CD8-positive, alpha-beta memory T cell (primary cell): ENCODE results near the gene MTA2. TPM values are rescaled to one million over a fixed set of nuclear protein-coding genes. Genes with fewer than 3 reads are reported as not detected.

Source experiments
- CTCF ChIA-PET: fragments of 350-600 bp; sonication (Branson Sonifier 250); formaldehyde crosslinking; loops from one replicate; lab custom pipeline; 2021; ENCODE audit warnings: antibody characterized with exemption; lab: Charles Lee
- POLR2A ChIA-PET: fragments of 350-600 bp; sonication (Branson Sonifier 250); formaldehyde crosslinking; loops from one replicate; lab custom pipeline; 2021; ENCODE audit warnings: antibody characterized with exemption; lab: Charles Lee
- DNase-seq, 5 donors: peaks; one replicate each; pipeline versions ENCODE4 v3.0.0 to v3.0.0-alpha.2; 2020 to 2022; ENCODE audit warnings: mixed read lengths in 1 of 5
- H3K27ac ChIP-seq: one replicate; pipeline ENCODE4 v1.7.0; 2013; ENCODE audit warnings: low read depth, mild to moderate bottlenecking, low read length, moderate library complexity
- H3K27me3 ChIP-seq: 2 replicates; pipeline ENCODE4 v1.7.0; 2013; ENCODE audit warnings: low read length, mild to moderate bottlenecking; ENCODE audit not compliant: insufficient read depth, poor library complexity, severe bottlenecking
- H3K36me3 ChIP-seq: 2 replicates; pipeline ENCODE4 v1.7.0; 2013; ENCODE audit warnings: mild to moderate bottlenecking, low read length, moderate library complexity; ENCODE audit not compliant: insufficient read depth
- H3K4me1 ChIP-seq: 2 replicates; pipeline ENCODE4 v1.7.0; 2013; ENCODE audit warnings: mild to moderate bottlenecking, low read length, moderate library complexity; ENCODE audit not compliant: insufficient read depth
- H3K4me3 ChIP-seq: 2 replicates; pipeline ENCODE4 v1.7.0; 2013; ENCODE audit warnings: mild to moderate bottlenecking, low read length
- H3K9me3 ChIP-seq: 2 replicates; pipeline ENCODE4 v1.7.0; 2013; ENCODE audit warnings: mild to moderate bottlenecking, low read length
- H3K27ac Mint-ChIP-seq, 8 donors: one replicate each; pipeline ENCODE4 v1.8.0; 2020 to 2021; ENCODE audit warnings: mixed read lengths in 8 of 8, mild to moderate bottlenecking in 6 of 8, inconsistent platforms in 3 of 8, moderate library complexity in 3 of 8
- H3K27me3 Mint-ChIP-seq, 2 donors: one replicate each; pipeline ENCODE4 v1.8.0; 2020 to 2021; ENCODE audit warnings: mixed read lengths in 2 of 2, mild to moderate bottlenecking in 1 of 2, moderate library complexity in 1 of 2
- H3K36me3 Mint-ChIP-seq, 3 donors: one replicate each; pipeline ENCODE4 v1.8.0; 2020 to 2021; ENCODE audit warnings: mixed read lengths in 3 of 3, inconsistent platforms in 1 of 3, mild to moderate bottlenecking in 1 of 3
- H3K4me1 Mint-ChIP-seq, 3 donors: one replicate each; pipeline ENCODE4 v1.8.0; 2020 to 2021; ENCODE audit warnings: mixed read lengths in 3 of 3, inconsistent platforms in 1 of 3, mild to moderate bottlenecking in 1 of 3
- H3K4me3 Mint-ChIP-seq, 7 donors: one replicate each; pipeline ENCODE4 v1.8.0; 2020 to 2021; ENCODE audit warnings: mixed read lengths in 7 of 7, mild to moderate bottlenecking in 6 of 7, moderate library complexity in 4 of 7, inconsistent platforms in 2 of 7
- H3K9me3 Mint-ChIP-seq, 5 donors: one replicate each; pipeline ENCODE4 v1.8.0; 2020 to 2022; ENCODE audit warnings: mixed read lengths in 5 of 5, mild to moderate bottlenecking in 3 of 5, moderate library complexity in 2 of 5, inconsistent platforms in 1 of 5
- polyA plus RNA-seq: library from polyadenylated mRNA; unstranded; fragments of 300-500 nt; fragmentation: Illumina TruSeq; gene quantifications from one replicate; pipeline ENCODE4 v1.2.3, GENCODE V29; 2021
- total RNA-seq, 2 experiments: library from RNA; stranded (reverse); gene quantifications; one replicate each; pipeline ENCODE4 v1.2.3, GENCODE V29; 2021

The MTA2 gene
- total and polyA plus RNA-seq, 3 experiments from 2014 or later, result 37.4 to 263 (median 248) TPM

DNA sequence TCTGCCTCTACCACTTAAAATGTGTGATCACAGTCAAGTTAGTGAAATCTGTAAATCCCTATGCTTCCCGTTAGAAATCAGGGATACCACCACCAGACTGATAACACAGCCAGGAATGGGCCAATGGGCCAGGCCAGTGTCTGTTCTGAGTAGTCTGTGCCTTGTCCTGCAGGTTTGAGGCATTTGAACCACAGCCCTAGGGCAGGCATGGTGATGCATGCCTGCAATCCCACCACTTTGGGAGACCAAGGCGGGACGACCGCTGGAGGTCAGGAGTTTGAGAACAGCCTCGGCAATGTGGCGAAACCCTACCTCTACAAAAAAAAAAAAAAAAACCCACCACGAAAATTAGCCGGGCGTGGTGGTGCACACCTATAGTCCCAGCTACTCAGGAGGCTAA, 43.0 kb downstream of the MTA2 start:
- peaks cover 70 to 80% (median 78%) of the 10 kb centered on the region in 3 donors for H3K4me1 Mint-ChIP-seq
- Histone ChIP-seq H3K36me3 (peaks cover 19% of the 10 kb centered on the region), H3K27me3 (no peaks in the 10 kb centered on the region), H3K4me3 (no peak overlapping the region), H3K4me1 (peaks cover 73% of the 10 kb centered on the region), H3K27ac (peak overlapping the region; percentile 95), H3K9me3 (no peaks in the 10 kb centered on the region)
- no peak for DNase-seq
- peak overlapping the region in 3 of 7 donors; percentile 83 to 95 (median 84) for H3K4me3 Mint-ChIP-seq
- POLR2A ChIA-PET, result interaction anchor here (0.6 to 11.9 kb wide), 3 partner anchors 16 to 176 kb away, joined by 6 to 193 read pairs (median 18); partner anchors contain the start of genes AHNAK and TUT1
- H3K9me3 Mint-ChIP-seq, result no peaks in the 10 kb centered on the region
- H3K27ac Mint-ChIP-seq, result peak overlapping the region; percentile 97 to 100 (median 99)
- H3K27me3 Mint-ChIP-seq, result peaks cover 0 to 2% of the 10 kb centered on the region in 2 donors
- H3K36me3 Mint-ChIP-seq, result peaks cover 5 to 42% (median 7%) of the 10 kb centered on the region in 3 donors
- CTCF ChIA-PET, result interaction anchor here (0.9 to 6.7 kb wide), 10 partner anchors 8 to 163 kb away, joined by 3 to 203 read pairs (median 8); partner anchors contain the start of genes AHNAK and EEF1G

DNA sequence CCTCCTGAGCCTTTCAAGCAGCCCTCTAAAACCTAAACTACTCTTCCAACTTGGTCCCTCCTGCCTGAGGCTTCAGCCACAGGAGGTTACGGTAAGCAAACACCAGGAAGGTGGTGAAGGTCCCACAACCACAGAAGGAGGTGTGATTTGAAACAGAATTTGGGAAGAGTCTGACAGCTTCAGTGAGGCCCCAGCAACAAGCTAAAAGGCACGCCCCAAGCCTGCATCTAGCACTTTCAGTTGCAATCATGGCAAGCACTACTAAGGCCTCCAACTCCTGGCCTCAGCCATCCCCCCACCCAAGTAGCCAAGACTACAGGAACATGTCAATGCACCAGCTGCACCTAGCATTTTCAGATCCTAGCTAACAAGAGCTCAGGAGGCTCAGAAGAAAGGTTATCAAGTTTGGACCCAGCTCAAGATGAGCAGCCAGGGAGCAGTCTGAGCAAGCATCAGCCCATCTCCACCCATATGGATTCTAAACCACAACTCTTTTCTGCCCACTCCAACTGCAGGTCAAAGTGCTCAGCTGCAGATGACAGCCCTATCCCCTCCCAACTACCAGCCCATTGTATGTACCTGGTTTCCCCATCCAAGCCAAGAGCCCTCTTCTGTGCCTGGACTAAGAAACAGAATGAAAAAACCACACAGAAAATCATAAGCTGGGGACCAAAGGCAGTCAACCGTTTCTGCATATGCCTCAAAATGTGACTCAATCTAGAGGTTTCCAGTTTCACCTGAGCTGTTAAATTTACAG, 44.6 kb downstream of the MTA2 start:
- Histone ChIP-seq H3K4me3 (peak overlapping the region; percentile 70), H3K9me3 (no peaks in the 10 kb centered on the region), H3K27ac (peak overlapping the region; percentile 95), H3K4me1 (peaks cover 89% of the 10 kb centered on the region), H3K36me3 (peaks cover 16% of the 10 kb centered on the region), H3K27me3 (no peaks in the 10 kb centered on the region)
- POLR2A ChIA-PET, result interaction anchor here (0.6 to 11.9 kb wide), 15 partner anchors 10 to 298 kb away, joined by 3 to 193 read pairs (median 4); partner anchors contain the start of genes AHNAK, B3GAT3, C11orf98 and CSKMT
- Mint-ChIP-seq H3K4me1 (peaks cover 85 to 94% (median 92%) of the 10 kb centered on the region in 3 donors), H3K27ac (peak overlapping the region; percentile 97 to 100 (median 99)), H3K4me3 (peak overlapping the region; percentile 80 to 95 (median 85)), H3K9me3 (no peaks in the 10 kb centered on the region), H3K36me3 (peaks cover 5 to 30% (median 7%) of the 10 kb centered on the region in 3 donors), H3K27me3 (peaks cover 0 to 2% of the 10 kb centered on the region in 2 donors)
- CTCF ChIA-PET, result interaction anchor here (0.7 to 6.7 kb wide), 15 partner anchors 10 to 324 kb away, joined by 3 to 203 read pairs (median 5); partner anchors contain the start of genes AHNAK, EEF1G, MTA2 and POLR2G
- DNase-seq, result peak in 2 of 5 donors; percentile 83

DNA sequence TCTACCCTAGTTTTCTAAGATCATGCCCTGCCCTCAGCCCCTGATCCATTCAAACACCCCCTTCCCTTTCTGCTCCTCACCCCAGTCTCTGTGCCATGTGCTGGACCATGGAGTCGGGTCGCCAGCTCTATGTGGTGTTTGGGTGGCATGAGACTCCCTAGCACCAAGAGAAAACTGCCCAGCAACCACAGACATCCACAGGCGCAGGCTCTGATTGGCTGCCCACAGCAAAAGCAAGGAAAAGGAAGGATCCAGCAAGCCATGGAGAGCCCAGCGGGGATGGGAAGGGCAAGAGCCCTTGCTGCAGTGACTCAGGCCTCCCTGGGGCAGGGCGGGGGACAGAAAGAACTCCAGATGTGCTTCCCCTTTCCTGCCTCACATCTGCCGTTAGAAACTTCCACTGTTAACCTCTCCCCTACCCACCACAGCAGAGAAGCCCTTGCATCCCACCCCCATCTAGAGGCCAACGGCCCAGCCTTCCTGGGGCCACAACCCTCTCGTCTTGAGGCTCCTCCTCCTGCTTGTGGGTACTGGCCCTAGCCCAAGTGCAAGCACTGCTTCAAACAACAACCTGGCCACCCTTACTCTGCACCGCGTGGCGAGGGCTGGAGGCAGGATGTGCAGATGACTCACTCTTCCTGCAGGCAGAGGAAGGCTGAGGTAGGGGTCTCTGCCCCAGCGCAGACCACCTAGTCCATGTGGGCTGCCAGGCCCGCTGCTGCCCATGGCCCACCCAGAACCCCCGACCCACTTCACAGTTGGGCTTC, 45.4 kb downstream of the MTA2 start:
- peak overlapping the region; percentile 70 for H3K4me3 ChIP-seq
- peaks cover 96% of the 10 kb centered on the region for H3K4me1 ChIP-seq
- no peaks in the 10 kb centered on the region for H3K27me3 ChIP-seq
- Mint-ChIP-seq H3K4me1 (peaks cover 91 to 97% (median 95%) of the 10 kb centered on the region in 3 donors), H3K9me3 (peaks cover 0 to 3% (median 0%) of the 10 kb centered on the region in 5 donors), H3K27me3 (peaks cover 0 to 5% of the 10 kb centered on the region in 2 donors), H3K4me3 (peak overlapping the region; percentile 80 to 95 (median 85)), H3K27ac (peak overlapping the region; percentile 97 to 100 (median 99)), H3K36me3 (peaks cover 5 to 25% (median 6%) of the 10 kb centered on the region in 3 donors)
- peak; percentile 74 to 95 (median 83) for DNase-seq
- H3K36me3 ChIP-seq, result peaks cover 16% of the 10 kb centered on the region
- CTCF ChIA-PET, result interaction anchor here (1.3 to 6.7 kb wide), 15 partner anchors 9 to 206 kb away, joined by 3 to 203 read pairs (median 5); partner anchors contain the start of genes AHNAK, MTA2, POLR2G and TUT1
- peak overlapping the region; percentile 95 for H3K27ac ChIP-seq
- no peaks in the 10 kb centered on the region for H3K9me3 ChIP-seq
- POLR2A ChIA-PET, result interaction anchor here (0.6 to 11.9 kb wide), 15 partner anchors 14 to 325 kb away, joined by 3 to 193 read pairs (median 5); partner anchors contain the start of genes AHNAK, C11orf98, CSKMT and EEF1G

DNA sequence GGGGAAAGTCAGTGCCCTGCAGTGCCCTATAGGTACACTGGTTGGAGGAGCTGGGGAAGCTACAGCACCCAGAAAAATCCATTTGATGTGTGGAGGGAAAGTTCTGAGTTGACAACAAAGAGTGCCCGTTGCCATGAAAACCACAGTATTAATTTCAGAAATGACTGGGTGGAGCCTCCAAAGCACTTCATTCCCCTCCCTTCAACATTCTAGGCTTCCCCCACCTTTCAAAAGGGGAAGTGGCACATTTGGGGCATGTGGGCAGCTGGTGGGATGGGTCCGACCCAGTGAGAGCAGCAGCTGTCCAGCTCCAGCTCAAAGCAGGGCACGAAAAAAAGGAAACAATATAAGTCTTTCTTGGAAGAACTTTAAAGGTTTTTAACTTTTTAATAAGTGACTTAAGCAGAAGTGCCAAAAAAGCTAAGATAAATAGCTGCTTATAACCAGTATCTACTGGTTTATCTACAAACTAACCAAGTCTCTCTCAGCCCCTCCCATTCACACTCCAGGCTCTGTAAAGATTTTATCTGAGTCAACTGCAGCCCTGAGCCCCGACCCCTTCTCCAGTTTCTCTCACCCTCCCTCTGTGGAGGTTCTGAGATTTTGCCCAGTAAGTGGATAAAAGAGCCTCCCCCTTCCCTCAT, 46.1 kb downstream of the MTA2 start:
- peaks cover 98% of the 10 kb centered on the region for H3K4me1 ChIP-seq
- peak overlapping the region; percentile 70 for H3K4me3 ChIP-seq
- POLR2A ChIA-PET, result interaction anchor here (0.6 to 11.9 kb wide), 12 partner anchors 13 to 326 kb away, joined by 3 to 193 read pairs (median 4); partner anchors contain the start of genes AHNAK, EEF1G, MTA2 and SLC3A2
- Mint-ChIP-seq H3K36me3 (peaks cover 5 to 19% (median 6%) of the 10 kb centered on the region in 3 donors), H3K27ac (peak overlapping the region; percentile 97 to 100 (median 99)), H3K27me3 (peaks cover 0 to 5% of the 10 kb centered on the region in 2 donors), H3K4me3 (peak overlapping the region; percentile 80 to 95 (median 85)), H3K4me1 (peaks cover 95 to 100% (median 99%) of the 10 kb centered on the region in 3 donors), H3K9me3 (peaks cover 0 to 3% (median 0%) of the 10 kb centered on the region in 5 donors)
- H3K27ac ChIP-seq, result peak overlapping the region; percentile 95
- DNase-seq, result peak; percentile 55 to 89 (median 84)
- CTCF ChIA-PET, result interaction anchor here (0.7 to 6.7 kb wide), 8 partner anchors 9 to 160 kb away, joined by 3 to 85 read pairs (median 6); partner anchors contain the start of gene AHNAK
- no peaks in the 10 kb centered on the region for H3K27me3 ChIP-seq
- peaks cover 11% of the 10 kb centered on the region for H3K36me3 ChIP-seq
- H3K9me3 ChIP-seq, result no peaks in the 10 kb centered on the region

DNA sequence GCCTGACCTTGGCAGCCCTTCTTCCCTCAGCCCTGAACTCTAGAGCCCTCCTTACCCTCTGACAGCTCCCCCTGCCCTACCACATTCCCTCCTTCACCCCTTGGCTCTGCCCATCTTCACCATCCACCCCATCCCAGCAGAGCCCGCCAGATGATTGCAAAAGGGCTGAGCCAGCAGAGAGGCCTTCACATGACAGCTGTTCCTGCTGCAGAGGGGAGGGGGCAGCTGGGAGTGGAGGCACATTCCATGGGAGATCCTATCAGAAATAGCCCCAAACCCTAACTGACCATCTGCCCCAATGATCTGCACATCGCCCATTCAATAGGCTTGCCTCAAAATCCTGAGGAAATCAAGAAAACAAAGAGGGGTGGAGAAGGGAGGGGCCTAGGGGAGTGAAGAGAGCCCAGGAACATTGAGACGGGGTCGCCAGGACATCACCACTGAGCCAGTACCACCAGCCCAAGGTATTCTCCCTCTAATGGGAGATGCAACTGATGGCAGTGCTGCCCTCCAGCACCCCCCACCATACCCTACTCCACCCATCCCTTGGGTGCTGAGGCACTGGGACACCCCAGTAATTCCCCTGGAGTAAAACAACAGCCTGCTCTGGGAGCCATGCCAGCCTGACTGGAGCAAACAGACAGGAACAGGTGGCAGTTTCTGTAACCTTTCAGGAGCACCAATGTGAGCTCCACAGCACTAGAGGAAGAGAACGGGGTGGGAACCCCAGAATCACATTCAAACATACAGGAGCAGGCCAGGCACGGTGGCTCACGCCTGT, 47.1 kb downstream of the MTA2 start:
- Histone ChIP-seq H3K36me3 (peaks cover 6% of the 10 kb centered on the region), H3K27ac (peak overlapping the region; percentile 95), H3K4me1 (peaks cover 96% of the 10 kb centered on the region), H3K4me3 (no peak overlapping the region), H3K27me3 (no peaks in the 10 kb centered on the region), H3K9me3 (no peaks in the 10 kb centered on the region)
- peaks cover 0 to 3% of the 10 kb centered on the region in 2 donors for H3K27me3 Mint-ChIP-seq
- peaks cover 89 to 99% (median 96%) of the 10 kb centered on the region in 3 donors for H3K4me1 Mint-ChIP-seq
- no peak for DNase-seq
- peak overlapping the region; percentile 71 to 88 (median 84) for H3K4me3 Mint-ChIP-seq
- ChIA-PET POLR2A (interaction anchor here (0.5 to 11.9 kb wide), 9 partner anchors 12 to 301 kb away, joined by 3 to 193 read pairs (median 7); partner anchors contain the start of genes AHNAK, EEF1G and TUT1), CTCF (interaction anchor here (0.5 to 6.7 kb wide), 7 partner anchors 8 to 130 kb away, joined by 3 to 85 read pairs (median 5); partner anchors contain the start of gene AHNAK)
- peaks cover under 1 to 9% (median 5%) of the 10 kb centered on the region in 3 donors for H3K36me3 Mint-ChIP-seq
- peaks cover 0 to 3% (median 0%) of the 10 kb centered on the region in 5 donors for H3K9me3 Mint-ChIP-seq
- peak overlapping the region; percentile 97 to 100 (median 99) for H3K27ac Mint-ChIP-seq

DNA sequence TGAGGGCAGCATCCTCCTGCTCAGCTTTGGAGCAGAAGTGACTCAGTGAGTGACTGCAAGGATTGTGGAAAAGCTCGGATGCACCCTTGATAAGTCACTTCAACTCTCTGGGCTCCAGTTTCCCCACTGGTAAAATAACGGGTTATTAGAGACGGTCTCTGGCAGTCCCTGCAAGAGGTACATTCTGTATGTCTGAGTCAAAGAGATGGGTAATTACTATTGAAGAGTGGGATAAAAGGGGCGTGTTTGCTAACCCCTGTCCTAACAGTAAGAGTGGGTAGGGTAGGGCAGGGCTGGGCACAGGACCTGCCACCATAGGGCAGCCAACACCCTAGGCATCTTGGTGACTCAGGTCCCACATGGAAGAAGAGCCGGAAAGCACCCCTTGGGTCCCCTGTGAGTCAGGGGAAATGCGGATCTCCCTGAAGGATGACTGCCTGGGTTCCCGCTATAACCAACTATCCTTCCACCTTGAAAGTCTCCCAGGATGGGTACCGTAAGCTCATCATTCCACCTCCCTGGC, 47.8 kb downstream of the MTA2 start:
- Mint-ChIP-seq H3K4me3 (peak overlapping the region; percentile 71 to 92 (median 84)), H3K27me3 (peaks cover 0 to 3% of the 10 kb centered on the region in 2 donors), H3K9me3 (peaks cover 0 to 3% (median 0%) of the 10 kb centered on the region in 5 donors), H3K36me3 (peaks cover 0 to 2% (median 0%) of the 10 kb centered on the region in 3 donors), H3K4me1 (peaks cover 83 to 94% (median 89%) of the 10 kb centered on the region in 3 donors), H3K27ac (peak overlapping the region; percentile 97 to 100 (median 99))
- ChIA-PET POLR2A (interaction anchor here (0.5 to 11.9 kb wide), 8 partner anchors 12 to 328 kb away, joined by 4 to 193 read pairs (median 6); partner anchors contain the start of genes AHNAK, EEF1G and TUT1), CTCF (interaction anchor here (1.9 to 6.7 kb wide), 4 partner anchors 10 to 129 kb away, joined by 4 to 85 read pairs (median 30); no protein-coding TSS in a partner anchor)
- Histone ChIP-seq H3K4me3 (no peak overlapping the region), H3K27ac (peak overlapping the region; percentile 95), H3K9me3 (no peaks in the 10 kb centered on the region), H3K27me3 (no peaks in the 10 kb centered on the region), H3K4me1 (peaks cover 90% of the 10 kb centered on the region), H3K36me3 (no peaks in the 10 kb centered on the region)
- no peak for DNase-seq
